ENCODE measurements around the gene CCDC154.

GRCh38 chr16:1426734-1427471 lies 17.5 kb downstream of the CCDC154 start:
- TF ChIP-seq CTCF (conservative IDR thresholded peaks at IDR 0.05; ENCODE audit: low read depth in 2 of 2) = peak in 1 of 2 experiments; percentile 7; a peak in 1 of 4 replicates
- TF ChIP-seq REST (IDR thresholded peaks at IDR 0.05; ENCODE audit: unreplicated experiment) = no peak
- TF ChIP-seq POLR2AphosphoS5 (IDR thresholded peaks at IDR 0.05; ENCODE audit: low read depth) = no peak

Measured in GM23338 (cell line).